Adrenal gland (tissue), 5 donors: ENCODE results near the gene ENC1.

Experiments
- CTCF ChIP-seq, 6 experiments: fragments of 450-650 bp in 4 of 6; fragments of 200-600 bp in 2 of 6; sonication (generic) in 1 of 6; IDR thresholded peaks; 1 replicate in 5 of 6; 2 replicates in 1 of 6; pipeline versions ENCODE4 v1.5.1 to v1.8.0; 2016 to 2021; ENCODE audit warnings: antibody characterized with exemption in 6 of 6, mild to moderate bottlenecking in 2 of 6, moderate library complexity in 1 of 6
- POLR2A ChIP-seq, 2 donors: fragments of 450-650 bp; IDR thresholded peaks; one replicate each; pipeline ENCODE4 v1.6.1; 2017; ENCODE audit warnings: antibody characterized with exemption in 2 of 2, mild to moderate bottlenecking in 2 of 2, moderate library complexity in 1 of 2
- donor health status: DM: no; HTN: no; CAD: no.

GRCh38 chr5:74643111-74643562, 2.6 kb upstream of the ENC1 start:
- TF ChIP-seq CTCF (IDR thresholded peaks at IDR 0.05), result no peak
- no peak for TF ChIP-seq POLR2A (IDR thresholded peaks at IDR 0.05)
